ENCODE data around the gene NAXE.

The NAXE gene

DNA sequence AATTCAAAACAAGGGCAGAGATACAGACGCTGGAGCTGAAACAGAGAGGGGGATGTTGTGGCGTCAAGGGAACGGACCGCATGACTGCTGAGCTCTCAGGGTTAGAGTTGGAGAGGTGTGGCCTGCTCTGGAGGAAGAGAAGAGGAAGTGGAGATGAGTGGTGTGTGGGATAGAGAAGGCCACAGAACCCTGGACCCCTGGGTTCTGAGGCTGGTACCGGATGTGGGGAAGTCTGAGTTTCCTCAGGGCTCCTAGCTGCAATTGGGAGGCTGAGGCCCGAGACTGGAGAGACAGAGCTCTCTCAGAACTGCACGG lies 52.2 kb downstream of the NAXE start:
- H3K36me3 ChIP-seq (ENCODE audit: control insufficient read depth, low read depth, low read length) = no peaks in the 10 kb centered on the region
- H3K9ac ChIP-seq (ENCODE audit: low read length) = no peak overlapping the region
- no peak overlapping the region for H3K27ac ChIP-seq (ENCODE audit: low read length)
- no peaks in the 10 kb centered on the region for H3K9me3 ChIP-seq (ENCODE audit: control insufficient read depth, low read depth, low read length)
- H3K4me1 ChIP-seq (ENCODE audit: control insufficient read depth, low read depth, low read length) = peaks cover 14% of the 10 kb centered on the region
- H3K4me3 ChIP-seq (ENCODE audit: low read length) = no peak overlapping the region
- H3K27me3 ChIP-seq (ENCODE audit: control insufficient read depth, insufficient read depth, low read length) = peaks cover 64% of the 10 kb centered on the region
